LNCaP clone FGC (cell line): ENCODE results near the gene RANBP10.

Experiments used
- DNase-seq: peaks from one replicate; pipeline ENCODE4 v3.0.0-alpha.2; 2011; ENCODE audit warnings: low read depth
- H3K4me3 ChIP-seq: 2 replicates; pipeline ENCODE4 v1.5.1; 2011; ENCODE audit warnings: mild to moderate bottlenecking, low read depth, low read length, control low read depth
- TF ChIP-seq, protein P1 (sequence below): IDR thresholded peaks from 2 replicates; pipeline ENCODE4 v1.5.1; 2012; ENCODE audit warnings: mild to moderate bottlenecking; ENCODE audit not compliant: control insufficient read depth, insufficient read depth; ENCODE audit errors: extremely low read depth

Gene RANBP10

DNA sequence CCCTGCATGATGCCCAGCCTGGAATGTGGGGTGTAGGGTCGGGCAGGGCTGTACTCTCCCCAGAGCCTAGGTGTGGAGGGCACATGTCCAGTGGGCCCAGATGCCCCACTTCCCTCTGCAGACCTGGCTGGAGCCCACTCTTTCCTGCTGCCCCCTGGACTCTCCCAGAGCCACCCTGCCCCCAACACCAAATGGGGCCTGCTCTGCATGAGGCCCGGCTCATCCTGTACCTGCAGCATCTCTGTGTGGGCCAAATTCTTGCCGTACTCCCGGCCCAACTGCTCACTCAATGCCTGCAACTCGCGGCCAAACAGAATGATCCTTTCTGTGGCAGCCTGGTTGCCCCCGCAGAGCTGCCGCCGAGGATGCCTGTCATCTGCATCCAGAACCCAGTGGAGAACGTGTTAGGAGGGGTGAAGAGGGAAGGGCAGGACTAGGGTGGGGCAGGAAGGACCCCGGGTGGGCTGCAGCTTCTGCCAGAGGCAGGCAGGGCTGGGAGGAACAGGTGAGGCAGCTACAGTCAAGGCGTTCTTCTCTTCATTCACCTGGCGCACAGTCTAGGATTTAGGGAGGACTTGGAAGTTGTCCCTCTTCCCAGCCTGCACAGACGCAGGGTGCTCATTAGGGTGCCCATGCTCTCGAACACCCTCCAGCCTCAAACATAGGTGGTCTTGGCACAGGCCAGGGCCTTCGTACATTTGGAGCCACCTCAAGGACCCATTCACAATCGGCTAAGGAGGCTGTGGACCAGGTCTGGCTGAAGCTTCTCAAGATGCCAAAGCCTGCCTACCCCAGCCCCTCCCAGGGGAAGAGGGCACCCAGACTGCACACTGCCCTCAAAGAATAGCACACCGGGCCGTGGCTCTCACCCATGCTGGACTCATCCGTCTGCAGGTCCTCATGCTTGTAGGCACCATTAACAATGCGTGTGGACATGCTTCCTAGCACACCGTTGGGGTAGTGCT, 78.6 kb downstream of the RANBP10 start:
- no peak for DNase-seq
- H3K4me3 ChIP-seq = no peak overlapping the region
- TF ChIP-seq, protein P1, sequence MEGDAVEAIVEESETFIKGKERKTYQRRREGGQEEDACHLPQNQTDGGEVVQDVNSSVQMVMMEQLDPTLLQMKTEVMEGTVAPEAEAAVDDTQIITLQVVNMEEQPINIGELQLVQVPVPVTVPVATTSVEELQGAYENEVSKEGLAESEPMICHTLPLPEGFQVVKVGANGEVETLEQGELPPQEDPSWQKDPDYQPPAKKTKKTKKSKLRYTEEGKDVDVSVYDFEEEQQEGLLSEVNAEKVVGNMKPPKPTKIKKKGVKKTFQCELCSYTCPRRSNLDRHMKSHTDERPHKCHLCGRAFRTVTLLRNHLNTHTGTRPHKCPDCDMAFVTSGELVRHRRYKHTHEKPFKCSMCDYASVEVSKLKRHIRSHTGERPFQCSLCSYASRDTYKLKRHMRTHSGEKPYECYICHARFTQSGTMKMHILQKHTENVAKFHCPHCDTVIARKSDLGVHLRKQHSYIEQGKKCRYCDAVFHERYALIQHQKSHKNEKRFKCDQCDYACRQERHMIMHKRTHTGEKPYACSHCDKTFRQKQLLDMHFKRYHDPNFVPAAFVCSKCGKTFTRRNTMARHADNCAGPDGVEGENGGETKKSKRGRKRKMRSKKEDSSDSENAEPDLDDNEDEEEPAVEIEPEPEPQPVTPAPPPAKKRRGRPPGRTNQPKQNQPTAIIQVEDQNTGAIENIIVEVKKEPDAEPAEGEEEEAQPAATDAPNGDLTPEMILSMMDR = no peak

DNA sequence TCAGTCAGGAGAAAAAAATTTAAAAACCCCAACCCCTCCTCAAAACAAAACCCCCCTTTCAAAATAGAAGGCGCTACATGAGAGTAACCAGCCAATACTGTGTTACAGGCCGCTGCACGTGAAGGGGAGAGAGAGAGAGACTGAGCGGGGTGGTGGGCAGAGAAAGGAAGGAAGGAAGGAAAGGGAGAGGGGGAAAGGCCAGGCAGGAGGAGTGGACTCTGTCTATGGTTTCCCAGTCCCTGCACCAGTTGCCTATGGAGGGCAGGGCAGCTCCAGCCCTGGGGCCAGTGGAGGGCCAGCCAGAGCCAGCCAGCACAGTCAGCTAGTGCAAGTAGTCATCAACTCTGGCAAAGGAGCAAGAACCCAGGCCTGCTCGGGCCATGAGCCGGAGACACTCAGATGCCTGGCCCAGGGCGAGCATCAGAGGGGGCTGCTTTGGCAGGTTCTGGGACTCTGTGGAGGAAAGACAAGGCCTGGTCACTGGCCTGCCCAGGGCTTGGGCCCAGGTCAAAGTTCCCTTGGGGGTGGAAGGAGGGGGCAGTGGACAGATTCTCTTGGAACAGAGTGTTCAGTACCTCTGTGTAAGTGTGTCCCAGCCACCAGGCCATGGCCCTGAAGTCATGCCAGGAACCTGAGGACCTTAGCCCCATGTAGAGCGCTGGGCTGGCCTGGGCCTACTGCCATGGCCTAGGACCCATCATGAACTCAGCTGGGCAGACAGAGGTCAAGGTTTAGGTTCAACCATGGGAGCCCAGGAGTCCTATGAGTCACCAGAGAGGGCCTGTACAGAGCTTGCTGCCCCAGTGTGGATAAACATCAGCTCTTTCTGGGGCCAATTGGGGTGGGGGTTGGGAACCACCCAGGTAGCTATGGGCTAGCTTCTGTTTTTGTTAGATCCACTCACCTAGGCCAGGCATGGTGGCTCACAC, 80.0 kb downstream of the RANBP10 start:
- no peak for DNase-seq
- TF ChIP-seq, protein P1 = no peak
- H3K4me3 ChIP-seq = no peak overlapping the region

DNA sequence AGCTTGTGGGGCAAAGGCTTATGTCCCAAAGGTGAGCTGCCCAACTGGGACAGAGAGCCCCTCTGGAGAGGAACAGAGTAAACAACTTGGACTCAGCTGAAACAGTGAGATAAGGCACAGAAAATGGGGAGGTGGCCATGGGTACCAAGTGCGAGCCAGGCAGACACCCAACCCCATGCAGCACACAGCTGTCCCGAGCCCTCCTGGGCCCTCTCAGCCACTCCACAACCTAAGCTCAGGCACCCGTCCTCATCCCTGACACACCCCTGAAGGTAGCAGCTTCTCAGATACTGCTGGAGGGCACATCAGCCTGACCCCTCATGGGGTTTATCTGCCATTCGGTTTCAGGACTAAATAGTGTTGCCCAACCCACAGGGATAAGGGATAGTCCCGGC, 82.5 kb downstream of the RANBP10 start:
- DNase-seq = no peak
- H3K4me3 ChIP-seq = no peak overlapping the region
- TF ChIP-seq, protein P1 = no peak

DNA sequence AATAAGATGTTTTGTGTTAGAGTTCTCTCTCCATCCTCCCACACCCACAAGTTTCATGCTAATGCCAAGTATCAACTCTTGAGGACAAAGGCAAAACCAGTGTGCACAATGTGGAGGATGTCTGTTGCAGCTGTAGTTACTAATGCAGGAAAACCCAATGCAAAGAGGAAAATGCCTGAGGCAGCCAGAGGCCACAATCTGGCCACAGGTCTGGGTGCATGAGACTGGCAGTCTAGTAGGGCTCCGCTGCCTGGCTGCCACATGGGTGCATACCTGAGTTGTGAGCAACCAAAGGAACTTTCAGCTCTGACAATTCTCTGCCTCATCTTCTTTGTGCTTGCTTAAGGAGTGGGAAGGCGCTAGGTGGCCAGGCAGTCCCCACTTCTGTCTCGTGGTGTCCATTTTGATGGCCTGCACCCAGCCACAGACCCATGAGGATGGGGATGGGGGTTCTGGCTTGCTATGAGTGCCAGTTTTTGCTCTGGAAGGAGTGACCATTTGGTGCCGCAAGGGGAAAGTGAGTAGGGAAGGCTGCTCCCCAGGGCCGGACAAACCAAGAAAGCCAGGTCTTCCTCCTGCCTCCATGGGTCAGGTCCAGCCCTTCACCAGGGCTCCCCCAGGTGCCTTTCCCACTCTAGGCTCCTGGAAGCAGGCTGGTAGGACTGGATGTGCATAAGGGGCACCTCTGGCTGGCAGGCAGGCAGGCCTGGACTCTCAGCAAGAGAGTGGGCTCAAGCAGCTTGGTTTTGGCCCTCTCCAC, 83.0 kb downstream of the RANBP10 start:
- H3K4me3 ChIP-seq = no peak overlapping the region
- TF ChIP-seq, protein P1 = no peak
- no peak for DNase-seq

DNA sequence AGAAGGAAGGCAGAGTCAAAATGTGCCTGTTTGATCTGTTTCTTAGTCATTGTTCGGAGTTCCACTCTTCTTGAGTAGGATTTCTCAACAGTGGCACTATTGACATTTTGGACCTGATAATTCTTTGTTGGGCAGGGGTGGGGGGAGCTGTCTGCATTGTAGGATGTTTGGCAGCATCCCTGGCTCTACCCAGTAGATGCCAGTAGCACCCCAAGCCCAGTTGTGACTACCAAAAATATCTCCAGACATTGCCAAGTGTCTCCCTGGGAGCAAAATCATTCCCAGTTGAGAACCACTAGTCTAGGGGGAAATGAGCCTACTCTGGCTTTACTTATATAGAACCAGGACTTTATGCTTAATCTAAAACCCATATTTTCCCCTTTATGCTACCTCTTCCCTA, 86.1 kb downstream of the RANBP10 start:
- TF ChIP-seq, protein P1 = no peak
- DNase-seq = no peak
- H3K4me3 ChIP-seq = 0 out of 2 replicates have a peak overlapping the region, but pooled peaks have one; percentile 72

DNA sequence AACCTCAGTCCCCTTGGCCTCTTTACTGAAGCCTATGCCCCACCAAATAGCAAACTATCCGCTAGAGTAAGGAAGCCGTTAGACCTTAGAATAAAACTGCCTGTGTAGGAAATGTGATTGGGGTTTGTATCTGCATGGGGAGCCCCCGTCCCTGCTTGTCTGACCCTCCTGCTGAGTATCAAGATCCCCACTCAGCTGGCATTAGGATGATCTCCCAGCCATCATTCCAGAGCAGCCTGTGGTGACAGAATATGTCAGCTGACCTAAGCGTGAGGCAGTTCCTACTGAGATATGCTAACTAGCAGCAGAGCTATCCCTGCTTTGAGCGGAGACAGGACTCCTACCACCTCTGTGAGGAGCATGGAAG, 86.6 kb downstream of the RANBP10 start:
- peak overlapping the region; percentile 72 for H3K4me3 ChIP-seq
- TF ChIP-seq, protein P1 = no peak
- DNase-seq = no peak
